Activated T-cell treated with anti-CD3 and anti-CD28 coated beads for 4 hours (primary cell): ENCODE results near the gene MEGF6.

Source experiments
- DNase-seq: peaks from one replicate; pipeline ENCODE4 v3.0.0-alpha.2; 2020

The MEGF6 gene

DNA sequence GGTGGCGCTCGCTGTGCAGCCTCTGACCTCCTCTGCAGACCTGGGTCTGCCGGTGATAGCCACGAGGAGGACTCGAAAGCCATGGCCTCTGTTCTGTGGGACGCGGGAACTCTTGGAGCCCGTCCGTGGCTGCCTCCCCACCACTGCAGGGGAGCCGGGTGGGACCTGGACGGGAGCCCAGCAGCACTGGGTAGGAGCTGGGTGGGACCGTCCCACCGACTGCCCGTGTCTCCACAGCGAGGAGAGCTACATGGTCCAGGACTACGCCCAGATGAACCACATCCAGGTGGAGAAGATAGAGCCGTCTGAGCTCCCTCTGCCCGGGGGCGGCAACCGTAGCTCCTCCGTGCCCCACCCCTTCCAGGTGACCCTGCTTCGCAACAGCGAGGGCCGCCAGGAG is 133.1 kb downstream of the MEGF6 start:
- DNase-seq = no peak

GRCh38 chr1:3477241-3477995 is 133.9 kb downstream of the MEGF6 start:
- no peak for DNase-seq

GRCh38 chr1:3476666-3477065 is 134.6 kb downstream of the MEGF6 start:
- no peak for DNase-seq

DNA sequence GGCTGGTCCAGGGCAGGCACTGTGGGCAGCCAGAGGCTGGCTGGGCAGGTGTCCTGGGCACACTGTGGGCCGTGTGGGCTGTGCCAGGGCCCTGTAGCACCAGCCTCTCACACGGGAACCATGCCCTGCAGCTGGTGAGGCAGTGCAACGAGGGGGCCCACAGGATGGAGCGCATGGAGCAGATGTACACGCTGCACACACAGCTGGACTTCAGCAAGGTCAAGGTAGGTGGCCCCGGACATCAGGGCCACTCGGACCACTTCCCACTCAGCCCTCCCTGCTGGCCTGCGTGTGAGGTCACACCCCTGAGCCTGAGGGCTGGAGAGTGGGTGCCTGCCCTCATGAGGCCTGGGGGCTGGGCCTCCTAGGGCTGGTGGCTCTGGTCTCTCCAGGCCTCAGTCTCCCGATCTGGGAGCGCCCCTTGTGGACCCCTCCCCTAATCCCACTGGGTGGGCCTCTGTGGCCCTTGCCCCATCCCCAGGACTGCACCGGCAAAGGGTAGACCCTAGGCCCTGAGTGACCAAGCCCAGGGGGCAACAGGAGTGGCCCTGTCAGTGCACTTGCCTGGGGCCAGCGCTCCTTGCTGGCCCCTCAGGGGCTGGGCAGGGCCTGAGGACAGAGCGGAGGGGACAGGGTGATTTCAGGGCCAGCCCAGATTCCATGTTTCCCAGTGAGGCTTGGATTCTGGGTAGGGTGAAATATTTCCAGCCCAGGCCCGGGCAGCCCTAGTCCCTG is 135.3 kb downstream of the MEGF6 start:
- DNase-seq = no peak

- DNase-seq = no peak
These were observed 136.9 kb downstream of the MEGF6 start for GRCh38 chr1:3474421-3474820.

GRCh38 chr1:3474016-3474415 is 137.3 kb downstream of the MEGF6 start:
- DNase-seq = no peak

DNA sequence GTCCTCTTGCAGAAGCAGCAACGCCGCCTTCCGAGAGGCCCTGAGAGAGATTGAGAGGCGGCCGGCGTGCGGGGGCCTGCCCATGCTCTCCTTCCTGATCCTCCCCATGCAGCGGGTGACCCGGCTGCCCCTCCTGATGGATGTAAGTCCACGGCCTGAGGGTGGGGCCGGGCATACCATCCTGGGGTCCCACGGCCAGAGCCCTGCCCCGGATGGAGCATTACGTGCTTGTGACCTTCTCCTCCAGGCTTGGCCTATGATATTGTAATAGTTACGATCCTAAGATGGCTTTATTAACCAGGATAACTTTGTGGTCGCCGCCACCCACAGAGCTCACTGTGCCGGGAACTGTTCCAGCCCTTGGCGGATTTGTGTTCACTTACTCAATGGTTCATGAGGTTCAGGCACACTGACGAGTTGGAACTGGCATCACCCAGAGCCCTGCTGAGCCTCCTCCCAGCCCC is 137.9 kb downstream of the MEGF6 start:
- no peak for DNase-seq

GRCh38 chr1:3472906-3473305 is 138.4 kb downstream of the MEGF6 start:
- no peak for DNase-seq

GRCh38 chr1:3472088-3472850 is 139.0 kb downstream of the MEGF6 start:
- no peak for DNase-seq

DNA sequence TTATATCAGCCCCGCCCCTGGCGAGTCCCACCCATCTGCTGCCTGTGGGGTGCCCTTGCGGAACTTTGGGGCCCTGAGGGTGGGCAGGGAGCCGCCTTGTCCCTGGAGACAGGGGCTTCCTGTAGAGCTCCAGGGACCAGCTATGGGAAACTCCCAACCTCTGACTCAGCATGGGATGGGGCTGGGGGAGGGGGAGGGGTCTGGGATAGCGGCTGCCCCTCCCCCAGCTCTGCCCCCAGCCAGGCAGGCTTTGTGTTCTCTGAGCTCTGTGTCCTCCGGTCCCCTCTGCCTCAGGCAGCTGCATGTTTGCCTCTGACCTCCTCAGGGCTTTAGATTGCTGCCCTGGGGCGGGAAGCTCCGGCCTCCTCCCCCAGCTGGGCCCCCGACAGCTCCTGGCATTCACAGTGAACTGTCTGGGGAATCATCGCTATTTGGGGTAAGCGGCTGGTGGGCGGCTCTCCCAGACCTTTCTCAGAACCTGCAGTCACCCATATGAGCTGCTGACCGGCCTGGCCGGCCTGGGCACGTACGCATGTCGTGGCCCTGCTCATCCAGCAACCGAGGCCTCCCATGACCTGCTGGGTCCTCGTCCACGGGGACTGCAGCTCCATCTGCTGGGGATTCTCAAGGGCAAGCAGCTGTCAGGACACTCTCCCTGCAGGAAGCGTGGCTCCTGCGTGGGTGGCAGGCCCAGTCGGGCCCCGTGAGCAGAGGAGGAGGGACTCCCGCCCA is 139.8 kb downstream of the MEGF6 start:
- DNase-seq = no peak

DNA sequence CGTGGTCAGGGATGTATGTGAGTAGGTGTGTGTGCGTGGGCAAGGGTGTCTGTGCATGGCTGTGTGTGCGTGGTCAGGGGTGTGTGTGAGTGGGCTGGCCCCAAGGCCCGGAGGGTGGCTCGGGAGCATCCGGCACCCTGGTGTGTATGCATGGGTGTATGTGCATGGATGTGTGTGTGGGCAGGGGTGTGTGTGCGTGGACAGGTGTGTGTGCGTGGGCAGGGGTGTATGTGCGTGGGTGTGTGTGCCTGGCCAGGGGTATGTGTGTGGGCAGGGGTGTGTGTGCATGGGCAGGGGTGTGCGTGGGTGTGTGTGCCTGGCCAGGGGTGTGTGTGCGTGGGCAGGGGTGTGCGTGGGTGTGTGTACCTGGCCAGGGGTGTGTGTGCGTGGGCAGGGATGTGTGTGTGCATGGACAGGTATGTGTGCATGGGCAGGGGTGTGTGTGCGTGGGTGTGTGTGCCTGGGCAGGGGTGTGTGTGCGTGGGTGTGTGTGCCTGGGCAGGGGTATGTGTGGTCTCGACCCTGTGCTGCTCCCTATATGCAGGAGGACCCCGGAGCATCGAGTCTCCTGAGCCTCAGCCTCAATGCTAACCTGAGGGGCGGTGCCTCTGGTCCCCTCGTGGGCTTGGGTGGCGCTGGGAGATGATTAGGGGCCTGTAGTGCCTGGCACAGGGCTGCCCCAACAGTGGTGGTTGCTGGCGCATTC is 140.5 kb downstream of the MEGF6 start:
- no peak for DNase-seq

DNA sequence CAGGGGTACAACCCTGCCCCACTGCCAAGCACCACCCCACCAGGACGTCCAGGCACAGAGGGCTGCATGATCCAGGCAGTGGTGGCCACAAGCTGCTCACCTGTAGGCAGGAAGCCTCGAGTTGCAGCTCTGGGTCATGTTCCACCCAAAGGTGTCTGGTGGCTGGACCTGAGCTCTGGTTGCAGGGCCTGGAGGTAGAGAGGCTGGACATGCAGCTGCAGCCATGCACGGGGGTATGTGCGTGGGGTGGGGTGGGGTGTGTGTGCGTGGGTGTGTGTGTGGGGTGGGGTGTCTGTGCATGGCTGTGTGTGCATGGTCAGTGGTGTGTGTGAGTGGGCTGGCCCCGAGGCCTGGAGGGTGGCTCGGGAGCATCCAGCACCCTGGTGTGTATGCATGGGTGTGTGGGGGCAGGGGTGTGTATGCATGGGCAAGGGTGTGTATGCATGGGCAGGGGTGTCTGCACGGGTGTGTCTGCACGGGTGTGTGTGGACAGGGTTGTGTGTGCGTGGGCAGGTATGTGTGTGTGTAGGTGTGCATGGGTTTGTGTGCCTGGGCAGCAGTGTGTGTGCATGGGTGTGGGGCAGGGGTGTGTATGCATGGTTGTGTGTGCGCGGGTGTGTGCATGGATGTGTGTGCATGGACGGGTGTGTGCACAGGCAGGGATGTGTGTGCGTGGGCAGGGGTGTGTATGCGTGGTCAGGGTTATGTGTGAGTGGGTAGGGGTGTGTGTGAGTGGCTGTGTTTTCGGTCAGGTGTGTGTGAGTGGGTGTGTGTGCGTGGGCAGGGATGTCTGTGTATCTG is 141.3 kb downstream of the MEGF6 start:
- DNase-seq = no peak

GRCh38 chr1:3469104-3469848 is 142.0 kb downstream of the MEGF6 start:
- DNase-seq = no peak

GRCh38 chr1:3468236-3469103 is 142.8 kb downstream of the MEGF6 start:
- DNase-seq = no peak

GRCh38 chr1:3467096-3468036 is 143.9 kb downstream of the MEGF6 start:
- no peak for DNase-seq

DNA sequence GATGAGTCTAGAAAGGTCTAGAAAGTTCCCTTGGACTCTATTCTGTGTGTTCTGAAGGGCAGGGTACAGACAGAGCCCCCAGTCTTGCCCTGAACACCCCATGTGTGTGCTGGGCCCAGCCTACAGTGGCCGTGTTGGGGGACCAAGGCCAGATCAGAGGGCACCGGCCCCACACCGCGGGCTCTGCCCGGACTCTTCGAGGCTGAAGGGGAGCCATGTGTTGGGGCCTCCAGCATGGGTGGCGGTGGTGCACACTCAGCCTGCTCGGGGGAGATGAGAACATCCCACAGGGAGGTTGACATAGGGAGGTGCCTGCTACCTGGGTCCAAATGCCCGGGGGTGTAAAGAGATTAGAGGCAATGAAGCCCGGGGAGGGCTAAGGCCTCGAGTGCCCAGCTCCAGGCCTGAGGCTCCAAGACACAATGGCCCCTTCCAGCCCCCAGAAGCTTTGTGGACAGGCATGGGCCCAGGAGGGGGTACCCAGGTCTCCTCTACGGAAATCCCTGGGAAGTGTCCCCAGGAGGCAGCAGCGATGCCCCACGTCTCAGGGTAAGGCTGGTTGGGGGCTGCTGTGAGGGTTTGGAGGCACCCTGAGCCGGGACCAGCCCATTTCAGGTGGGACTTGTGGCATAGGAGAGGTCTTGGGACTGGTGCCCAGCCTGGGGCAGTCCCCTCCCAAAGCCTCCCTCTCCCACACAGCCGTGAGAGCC is 144.8 kb downstream of the MEGF6 start:
- no peak for DNase-seq

DNA sequence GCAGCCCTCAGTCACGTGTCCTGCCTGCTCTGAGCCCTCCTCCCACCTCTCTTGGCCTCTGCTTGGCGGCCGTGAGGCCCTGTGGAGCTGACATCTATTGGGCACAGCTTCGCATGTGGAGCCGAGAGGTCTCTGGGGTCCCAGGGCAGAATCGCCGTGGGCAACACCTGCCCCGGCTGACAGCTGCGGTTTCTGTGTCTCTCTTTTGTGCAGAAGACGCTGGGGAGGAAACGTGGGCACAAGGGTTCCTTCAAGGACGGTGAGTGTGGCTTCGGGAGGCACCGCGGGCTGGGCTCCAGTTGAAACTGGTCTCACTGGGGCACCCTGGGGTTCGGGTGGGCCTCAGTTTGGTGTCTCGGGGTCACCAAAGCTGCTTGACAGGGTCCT is 145.4 kb downstream of the MEGF6 start:
- no peak for DNase-seq
